KMS-11 (cell line): ENCODE measurements around the gene FBXO45.
A peak's percentile ranks its signal among the peaks of the same experiment; 100 is the strongest.
"Not testable (repeated sequence)": the region's sequence is repeated elsewhere in the genome, so short reads cannot be mapped to it uniquely, and the experiment has no call there.

Experiments used
- H2AFZ ChIP-seq: fragments of 200-600 bp; sonication (generic); 2 replicates; pipeline ENCODE4 v1.6.1; 2016; ENCODE audit warnings: antibody characterized with exemption, mixed run types, low read depth
- H3K27ac ChIP-seq: fragments of 200-600 bp; sonication (generic); 2 replicates; pipeline ENCODE4 v1.6.1; 2016; ENCODE audit warnings: mild to moderate bottlenecking, mixed run types
- H3K27me3 ChIP-seq: fragments of 200-600 bp; sonication (generic); 2 replicates; pipeline ENCODE4 v1.6.1; 2017; ENCODE audit warnings: mild to moderate bottlenecking, low read depth, mixed run types, moderate library complexity; ENCODE audit not compliant: insufficient read depth
- H3K36me3 ChIP-seq: fragments of 200-600 bp; sonication (generic); 2 replicates; pipeline ENCODE4 v1.6.1; 2017; ENCODE audit warnings: mild to moderate bottlenecking, mixed run types; ENCODE audit not compliant: insufficient read depth
- H3K4me1 ChIP-seq: fragments of 200-600 bp; sonication (generic); 2 replicates; pipeline ENCODE4 v1.6.1; 2016; ENCODE audit warnings: mild to moderate bottlenecking, low read depth, mixed run types; ENCODE audit not compliant: poor library complexity, severe bottlenecking
- H3K4me2 ChIP-seq: fragments of 200-600 bp; sonication (generic); 2 replicates; pipeline ENCODE4 v1.7.0; 2016; ENCODE audit warnings: mild to moderate bottlenecking, mixed run types
- H3K4me3 ChIP-seq: fragments of 200-600 bp; sonication (generic); IDR thresholded peaks from 2 replicates; pipeline ENCODE4 v1.6.1; 2017; ENCODE audit warnings: low read depth, low read length, mixed read lengths; ENCODE audit not compliant: insufficient read depth
- H3K79me2 ChIP-seq: fragments of 200-600 bp; sonication (generic); 2 replicates; pipeline ENCODE4 v1.6.1; 2016; ENCODE audit warnings: low read depth, mixed run types; ENCODE audit not compliant: insufficient read depth
- H3K9ac ChIP-seq: fragments of 200-600 bp; sonication (generic); 2 replicates; pipeline ENCODE4 v1.6.1; 2016; ENCODE audit warnings: mild to moderate bottlenecking, mixed run types
- H4K20me1 ChIP-seq: fragments of 200-600 bp; sonication (generic); 2 replicates; pipeline ENCODE4 v1.6.1; 2016; ENCODE audit warnings: mild to moderate bottlenecking, mixed run types; ENCODE audit not compliant: insufficient read depth
- CTCF ChIP-seq: fragments of 200-600 bp; sonication (generic); conservative IDR thresholded peaks from 2 replicates; pipeline ENCODE4 v1.6.1; 2017; ENCODE audit warnings: low read depth, mild to moderate bottlenecking, antibody characterized with exemption, low read length, moderate library complexity, mixed read lengths

Gene FBXO45

GRCh38 chr3:196608693-196609092 lies 40.2 kb downstream of the FBXO45 start:
- no peak overlapping the region for H3K4me2 ChIP-seq
- H2AFZ ChIP-seq, result peak overlapping the region; percentile 66; the same call in 1 of the 2 replicates
- no peaks in the 10 kb centered on the region for H3K79me2 ChIP-seq
- H3K27ac ChIP-seq, result no peak overlapping the region
- H3K27me3 ChIP-seq, result no peaks in the 10 kb centered on the region
- H3K9ac ChIP-seq, result no peak overlapping the region
- no peaks in the 10 kb centered on the region for H3K36me3 ChIP-seq
- H3K4me3 ChIP-seq, result no peak overlapping the region
- TF ChIP-seq CTCF, result no peak
- H3K4me1 ChIP-seq, result peaks cover 5% of the 10 kb centered on the region
- no peaks in the 10 kb centered on the region for H4K20me1 ChIP-seq

DNA sequence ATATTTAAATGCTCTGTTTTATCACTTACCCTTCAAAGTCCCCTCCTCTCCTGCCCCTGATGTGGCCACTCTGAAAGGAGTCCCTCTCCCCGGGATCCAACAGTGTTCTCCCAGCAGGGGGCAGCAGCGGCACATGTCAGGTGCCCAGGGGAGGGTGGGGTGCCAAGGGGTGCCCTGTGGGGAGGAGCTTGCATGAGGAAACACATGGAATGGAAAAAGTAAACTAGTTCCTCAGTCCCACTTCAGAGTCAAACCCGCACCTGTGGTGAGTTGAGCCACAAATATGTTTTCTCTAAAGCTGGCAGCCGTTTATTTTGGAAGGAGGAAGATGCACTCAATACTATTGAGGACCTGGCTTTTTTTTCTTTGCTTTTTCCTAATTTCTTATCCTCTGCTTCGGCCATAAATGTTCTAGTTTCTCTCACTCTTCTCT lies 40.9 kb downstream of the FBXO45 start:
- no peaks in the 10 kb centered on the region for H4K20me1 ChIP-seq
- H3K4me2 ChIP-seq, result peak overlapping the region; percentile 33; the same call in 1 of the 2 replicates
- no peaks in the 10 kb centered on the region for H3K36me3 ChIP-seq
- no peaks in the 10 kb centered on the region for H3K79me2 ChIP-seq
- no peak overlapping the region for H3K4me3 ChIP-seq
- peaks cover 5% of the 10 kb centered on the region for H3K4me1 ChIP-seq
- no peak overlapping the region for H3K27ac ChIP-seq
- peak overlapping the region; percentile 66 for H2AFZ ChIP-seq
- peak; percentile 99 for TF ChIP-seq CTCF
- H3K27me3 ChIP-seq, result no peaks in the 10 kb centered on the region
- H3K9ac ChIP-seq, result no peak overlapping the region

DNA sequence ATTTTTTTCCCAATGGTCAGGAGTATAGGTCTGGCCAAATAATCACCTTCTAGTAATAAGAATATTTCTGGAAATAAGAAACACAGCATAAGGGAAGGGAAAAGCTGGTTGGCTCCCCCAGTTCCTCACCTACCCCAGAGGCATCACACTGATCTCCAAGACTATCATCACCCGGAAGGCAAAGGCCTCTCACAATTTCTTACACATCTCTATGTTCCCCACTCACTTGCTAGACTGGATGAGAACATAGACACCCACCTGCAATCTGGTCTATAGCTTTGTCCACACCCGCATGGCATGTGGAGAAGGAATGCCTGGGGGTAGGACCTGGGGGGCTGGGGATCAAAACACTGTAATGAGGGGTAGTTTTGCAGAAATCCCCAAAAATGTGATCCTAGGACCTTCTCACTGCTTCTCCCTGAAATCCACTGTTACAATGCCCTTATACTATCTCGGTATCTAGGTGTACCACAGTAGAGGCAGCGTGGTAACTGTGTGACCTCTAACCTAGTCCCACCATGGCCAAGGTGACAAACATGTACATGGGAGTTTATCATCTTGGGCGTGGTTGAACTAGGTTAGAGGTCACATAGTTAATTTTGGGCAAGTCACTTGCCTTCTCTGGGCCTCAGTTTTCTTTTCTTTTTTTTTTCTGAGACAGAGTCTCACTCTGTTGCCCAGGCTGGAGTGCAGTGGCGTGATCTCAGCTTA lies 41.5 kb downstream of the FBXO45 start:
- no peaks in the 10 kb centered on the region for H3K27me3 ChIP-seq
- no peaks in the 10 kb centered on the region for H3K36me3 ChIP-seq
- peaks cover 5% of the 10 kb centered on the region for H3K4me1 ChIP-seq
- H3K27ac ChIP-seq, result no peak overlapping the region
- H3K4me3 ChIP-seq, result no peak overlapping the region
- H4K20me1 ChIP-seq, result no peaks in the 10 kb centered on the region
- H3K79me2 ChIP-seq, result no peaks in the 10 kb centered on the region
- H3K4me2 ChIP-seq, result peak overlapping the region; percentile 33; the same call in 1 of the 2 replicates
- no peak overlapping the region for H3K9ac ChIP-seq
- H2AFZ ChIP-seq, result peak overlapping the region; percentile 66
- TF ChIP-seq CTCF, result no peak

- Histone ChIP-seq H4K20me1 (no peaks in the 10 kb centered on the region), H3K9ac (no peak overlapping the region), H3K4me2 (no peak overlapping the region), H3K79me2 (no peaks in the 10 kb centered on the region), H3K27me3 (no peaks in the 10 kb centered on the region), H3K27ac (no peak overlapping the region), H3K4me3 (no peak overlapping the region), H2AFZ (no peak overlapping the region), H3K4me1 (peaks cover 5% of the 10 kb centered on the region), H3K36me3 (no peaks in the 10 kb centered on the region)
- TF ChIP-seq CTCF, result no peak
Observed at GRCh38 chr3:196611761-196612483, 43.5 kb downstream of the FBXO45 start.

DNA sequence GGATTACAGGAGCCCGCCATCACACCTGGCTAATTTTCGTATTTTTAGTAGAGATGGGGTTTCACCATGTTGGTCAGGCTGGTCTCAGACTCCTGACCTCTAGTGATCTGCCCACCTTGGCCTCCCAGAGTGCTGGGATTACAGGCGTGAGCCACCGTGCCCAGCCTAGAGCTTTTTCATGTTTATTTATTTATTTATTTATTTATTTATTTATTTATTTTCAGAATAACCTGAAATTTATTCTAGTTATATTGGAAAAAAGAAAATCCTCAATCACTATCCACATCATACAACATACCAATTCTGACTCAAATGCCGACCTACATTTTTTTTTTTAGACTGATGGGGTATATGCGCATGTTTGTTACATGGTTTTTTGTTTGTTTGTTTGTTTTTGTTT lies 46.8 kb downstream of the FBXO45 start:
- not testable (repeated sequence) for H3K79me2 ChIP-seq, H3K4me1 ChIP-seq, H3K4me3 ChIP-seq, H3K36me3 ChIP-seq, H4K20me1 ChIP-seq, H2AFZ ChIP-seq, H3K27ac ChIP-seq, H3K9ac ChIP-seq, H3K27me3 ChIP-seq, H3K4me2 ChIP-seq
